ENCODE measurements around the gene PDZRN3. TPM values are rescaled to one million over a fixed set of nuclear protein-coding genes. Genes with fewer than 3 reads are reported as not detected.

The PDZRN3 gene
- total and polyA plus RNA-seq, 10 donors = 1.5 to 5.5 (median 2.8) TPM

GRCh38 chr3:73427048-73427706, 197.6 kb downstream of the PDZRN3 start:
- H3K27me3 ChIP-seq (replicated peaks in 1 of 7) = no peaks in the 10 kb centered on the region
- H3K4me3 ChIP-seq = no peak overlapping the region
- no peak overlapping the region for H3K27ac ChIP-seq
- no peaks in the 10 kb centered on the region for H3K36me3 ChIP-seq
- TF ChIP-seq POLR2AphosphoS5 (IDR thresholded peaks at IDR 0.05) (no peak), CTCF (IDR thresholded peaks at IDR 0.05 in 8 of 11, conservative IDR thresholded peaks at IDR 0.05 in 3 of 11) (no peak), POLR2A (IDR thresholded peaks at IDR 0.05) (no peak)
- 85 to 91% (median 87%) methylated on average over 11 of the region's 11 CpGs for WGBS, 5 donors
- no peaks in the 10 kb centered on the region for H3K9me3 ChIP-seq
- no peak for DNase-seq
- H3K4me1 ChIP-seq = peaks cover 0 to 6% (median under 1%) of the 10 kb centered on the region in 6 donors
- intact Hi-C loops (cut with DNase I; ENCODE audit: low total_unique reads) = no loop called here

GRCh38 chr3:73426606-73427005, 198.1 kb downstream of the PDZRN3 start:
- Histone ChIP-seq H3K27me3 (replicated peaks in 1 of 7) (no peaks in the 10 kb centered on the region), H3K27ac (no peak overlapping the region), H3K4me1 (peaks cover 0 to 6% (median 0%) of the 10 kb centered on the region in 6 donors), H3K36me3 (no peaks in the 10 kb centered on the region), H3K4me3 (no peak overlapping the region), H3K9me3 (peaks cover 0 to 5% (median 0%) of the 10 kb centered on the region in 8 donors)
- 73 to 86% (median 79%) methylated on average over 7 of the region's 7 CpGs for WGBS, 5 donors
- TF ChIP-seq POLR2AphosphoS5 (IDR thresholded peaks at IDR 0.05) (no peak), POLR2A (IDR thresholded peaks at IDR 0.05) (no peak), CTCF (IDR thresholded peaks at IDR 0.05 in 8 of 11, conservative IDR thresholded peaks at IDR 0.05 in 3 of 11) (no peak)
- intact Hi-C loops (cut with DNase I; ENCODE audit: low total_unique reads) = no loop called here
- DNase-seq = no peak

- H3K9me3 ChIP-seq = peaks cover 0 to 5% (median 0%) of the 10 kb centered on the region in 8 donors
- H3K4me1 ChIP-seq = peaks cover 0 to 6% (median 0%) of the 10 kb centered on the region in 6 donors
- no peak overlapping the region for H3K4me3 ChIP-seq
- TF ChIP-seq POLR2A (IDR thresholded peaks at IDR 0.05) (no peak), CTCF (IDR thresholded peaks at IDR 0.05 in 8 of 11, conservative IDR thresholded peaks at IDR 0.05 in 3 of 11) (no peak), POLR2AphosphoS5 (IDR thresholded peaks at IDR 0.05) (no peak)
- intact Hi-C loops (cut with DNase I; ENCODE audit: low total_unique reads) = no loop called here
- DNase-seq = no peak
- WGBS, 5 donors = 81 to 93% (median 85%) methylated on average over 3 of the region's 3 CpGs
- H3K36me3 ChIP-seq = no peaks in the 10 kb centered on the region
- H3K27me3 ChIP-seq (replicated peaks in 1 of 7) = peaks cover 0 to 11% (median 0%) of the 10 kb centered on the region in 7 donors
- H3K27ac ChIP-seq = no peak overlapping the region
Observed at GRCh38 chr3:73423116-73423515, 201.6 kb downstream of the PDZRN3 start.

- no peak for DNase-seq
- H3K4me1 ChIP-seq = peaks cover 0 to 6% (median 0%) of the 10 kb centered on the region in 6 donors
- WGBS, 5 donors = 33 to 61% (median 37%) methylated on average over 2 of the region's 2 CpGs
- no peak for TF ChIP-seq POLR2A (IDR thresholded peaks at IDR 0.05)
- TF ChIP-seq POLR2AphosphoS5 (IDR thresholded peaks at IDR 0.05) = no peak
- no peak for TF ChIP-seq CTCF (IDR thresholded peaks at IDR 0.05 in 8 of 11, conservative IDR thresholded peaks at IDR 0.05 in 3 of 11)
- H3K36me3 ChIP-seq = no peaks in the 10 kb centered on the region
- H3K9me3 ChIP-seq = peaks cover 0 to 5% (median 0%) of the 10 kb centered on the region in 8 donors
- intact Hi-C loops (cut with DNase I; ENCODE audit: low total_unique reads) = no loop called here
- peaks cover 0 to 11% (median 0%) of the 10 kb centered on the region in 7 donors for H3K27me3 ChIP-seq (replicated peaks in 1 of 7)
- H3K4me3 ChIP-seq = no peak overlapping the region
- H3K27ac ChIP-seq = no peak overlapping the region
Observed at GRCh38 chr3:73422571-73422970, 202.2 kb downstream of the PDZRN3 start.
